Activated gamma-delta T cell treated with anti-CD3 and anti-CD28 coated beads, Interleukin-2, amount 50 U/mL, for 16 hours (primary cell): ENCODE measurements around the gene ENO2.

ENCODE experiments used
- DNase-seq: peaks from one replicate; pipeline ENCODE4 v3.0.0-alpha.2; 2020; ENCODE audit warnings: low read depth

The ENO2 gene

GRCh38 chr12:6912164-6912935 lies 2.0 kb upstream of the ENO2 start:
- DNase-seq, result no peak

- no peak for DNase-seq
Measured at GRCh38 chr12:6914947-6915788, 788 bp downstream of the ENO2 start.

DNA sequence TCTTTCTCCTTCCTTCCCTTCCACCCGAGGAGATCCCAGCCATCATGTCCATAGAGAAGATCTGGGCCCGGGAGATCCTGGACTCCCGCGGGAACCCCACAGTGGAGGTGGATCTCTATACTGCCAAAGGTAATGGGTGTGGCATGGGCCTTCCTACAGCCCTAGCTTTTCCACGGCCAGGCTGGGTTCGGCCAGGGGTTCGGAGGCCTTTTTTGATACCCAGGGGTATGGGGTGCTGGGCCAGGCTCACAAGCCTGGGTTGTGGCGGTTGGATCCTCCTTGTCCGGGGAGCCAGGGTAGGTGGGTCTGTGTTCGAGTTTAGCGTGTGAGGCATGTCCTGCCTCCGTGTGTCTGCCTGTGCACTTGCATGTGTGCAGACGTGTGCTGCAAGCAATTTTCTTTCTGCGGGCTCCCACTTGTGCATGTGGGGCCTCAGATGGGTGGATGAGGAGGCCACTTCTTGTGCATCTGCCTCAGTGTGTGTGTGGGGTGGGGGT lies 1.5 kb downstream of the ENO2 start:
- DNase-seq, result no peak

DNA sequence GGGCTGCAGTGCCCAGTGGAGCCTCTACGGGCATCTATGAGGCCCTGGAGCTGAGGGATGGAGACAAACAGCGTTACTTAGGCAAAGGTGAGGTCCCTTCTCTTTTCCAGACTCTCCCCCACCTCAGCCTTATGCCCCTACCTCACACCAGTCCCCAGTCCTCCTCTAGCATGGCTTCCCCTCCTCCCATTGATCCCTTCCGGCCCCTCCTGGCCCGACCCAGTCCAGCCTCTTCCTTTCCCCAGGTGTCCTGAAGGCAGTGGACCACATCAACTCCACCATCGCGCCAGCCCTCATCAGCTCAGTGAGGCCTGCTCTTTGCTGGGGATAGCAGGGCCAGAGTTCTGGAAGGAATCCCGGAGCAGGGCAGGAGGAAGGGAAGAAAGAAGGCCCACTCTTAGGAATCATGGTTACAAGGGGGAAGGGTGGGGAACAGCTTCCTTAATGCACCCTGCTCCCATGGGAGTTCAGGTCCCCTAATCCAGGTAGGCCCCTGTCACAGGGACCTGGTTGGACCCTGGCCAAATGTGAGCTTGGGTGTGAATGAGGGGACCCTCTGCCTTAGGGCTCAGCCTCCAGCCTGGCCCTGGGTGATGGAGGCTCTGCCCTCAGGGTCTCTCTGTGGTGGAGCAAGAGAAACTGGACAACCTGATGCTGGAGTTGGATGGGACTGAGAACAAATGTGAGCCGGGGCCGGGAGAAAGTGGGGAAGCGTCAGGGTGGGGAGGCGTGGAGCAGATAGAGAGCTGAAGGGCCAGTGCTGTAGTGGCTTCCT lies 2.2 kb downstream of the ENO2 start:
- no peak for DNase-seq

GRCh38 chr12:6917491-6918231 lies 3.3 kb downstream of the ENO2 start:
- no peak for DNase-seq

- no peak for DNase-seq
Measured at GRCh38 chr12:6919588-6919987, 5.2 kb downstream of the ENO2 start.

DNA sequence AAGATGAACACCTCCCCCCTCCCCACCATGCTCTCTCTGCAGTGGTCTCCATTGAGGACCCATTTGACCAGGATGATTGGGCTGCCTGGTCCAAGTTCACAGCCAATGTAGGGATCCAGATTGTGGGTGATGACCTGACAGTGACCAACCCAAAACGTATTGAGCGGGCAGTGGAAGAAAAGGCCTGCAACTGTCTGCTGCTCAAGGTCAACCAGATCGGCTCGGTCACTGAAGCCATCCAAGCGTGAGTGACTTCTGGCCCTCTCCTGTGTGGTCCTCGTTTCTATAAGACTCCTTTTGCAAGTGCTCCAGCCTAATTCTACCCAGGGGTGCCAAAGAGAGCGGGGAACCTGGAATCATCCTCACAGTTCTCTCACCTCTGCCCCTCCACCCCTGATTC lies 7.2 kb downstream of the ENO2 start:
- no peak for DNase-seq

DNA sequence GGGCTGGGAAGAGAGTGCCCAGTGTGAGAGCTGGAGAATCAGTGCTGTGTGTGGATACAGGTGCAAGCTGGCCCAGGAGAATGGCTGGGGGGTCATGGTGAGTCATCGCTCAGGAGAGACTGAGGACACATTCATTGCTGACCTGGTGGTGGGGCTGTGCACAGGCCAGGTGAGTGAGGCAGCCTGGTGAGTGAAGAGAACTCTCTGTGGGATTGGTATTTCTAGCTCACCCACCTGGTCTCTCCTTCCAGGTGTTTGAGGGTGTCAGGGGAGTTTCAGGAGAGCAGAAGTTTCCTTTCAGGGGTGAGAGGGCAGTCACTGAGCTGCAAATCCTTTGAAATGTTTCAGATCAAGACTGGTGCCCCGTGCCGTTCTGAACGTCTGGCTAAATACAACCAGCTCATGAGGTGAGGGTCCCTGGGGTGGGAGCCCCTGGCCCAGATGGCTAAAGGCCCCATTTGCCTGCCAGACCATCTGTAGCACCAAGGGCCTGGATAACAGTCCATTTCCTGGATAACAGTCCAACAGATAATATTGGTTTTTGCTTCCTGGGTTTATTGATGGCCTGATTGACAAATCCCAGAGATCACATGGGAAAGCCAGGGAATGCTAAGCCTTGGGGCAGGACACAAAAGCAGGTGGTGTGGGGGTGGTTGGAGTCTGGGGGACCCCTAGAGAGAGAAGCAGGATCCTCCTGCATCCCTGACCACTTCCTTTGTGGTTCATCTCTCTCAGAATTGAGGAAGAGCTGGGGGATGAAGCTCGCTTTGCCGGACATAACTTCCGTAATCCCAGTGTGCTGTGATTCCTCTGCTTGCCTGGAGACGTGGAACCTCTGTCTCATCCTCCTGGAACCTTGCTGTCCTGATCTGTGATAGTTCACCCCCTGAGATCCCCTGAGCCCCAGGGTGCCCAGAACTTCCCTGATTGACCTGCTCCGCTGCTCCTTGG lies 7.9 kb downstream of the ENO2 start:
- no peak for DNase-seq

- no peak for DNase-seq
Measured at GRCh38 chr12:6923003-6923732, 8.8 kb downstream of the ENO2 start.

GRCh38 chr12:6923851-6924250 lies 9.5 kb downstream of the ENO2 start:
- no peak for DNase-seq

- no peak for DNase-seq
Measured at GRCh38 chr12:6925239-6925539, 10.8 kb downstream of the ENO2 start.

DNA sequence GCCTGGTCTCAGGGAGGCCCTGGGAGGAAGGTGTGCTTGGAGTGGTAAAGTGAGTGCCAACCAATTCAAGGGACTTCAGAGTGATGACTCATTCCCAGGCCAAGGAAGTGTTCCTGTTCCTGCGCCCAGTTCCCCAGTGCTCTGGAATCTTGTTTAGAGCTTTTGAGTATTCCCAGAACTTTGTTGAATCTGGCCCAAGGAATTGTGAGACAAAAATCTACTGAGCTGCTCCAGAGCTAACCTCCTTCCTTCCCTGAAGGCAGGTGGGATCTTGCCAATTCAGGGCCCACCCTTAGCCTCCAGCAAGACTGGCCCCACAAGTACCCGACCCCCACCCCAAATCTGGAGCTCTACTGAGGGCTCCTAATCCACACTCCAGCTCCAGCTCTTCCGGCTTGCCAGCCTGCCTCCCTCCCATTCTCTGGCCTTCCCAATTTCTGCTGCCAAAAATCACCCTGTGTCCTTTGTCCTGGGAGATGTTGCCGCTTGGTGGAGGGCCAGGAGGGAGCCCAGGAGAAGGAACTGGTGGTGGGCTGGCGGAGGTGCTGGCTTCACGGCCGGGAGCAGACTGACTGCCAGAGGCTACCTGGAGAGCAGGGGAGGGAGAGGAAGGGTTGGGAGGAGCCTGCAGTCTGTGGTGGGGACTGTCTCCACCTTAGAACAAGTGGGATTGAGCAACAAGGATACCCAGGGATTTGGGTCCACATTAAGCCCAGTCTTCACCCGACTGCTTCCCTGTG lies 11.3 kb downstream of the ENO2 start:
- DNase-seq, result no peak

DNA sequence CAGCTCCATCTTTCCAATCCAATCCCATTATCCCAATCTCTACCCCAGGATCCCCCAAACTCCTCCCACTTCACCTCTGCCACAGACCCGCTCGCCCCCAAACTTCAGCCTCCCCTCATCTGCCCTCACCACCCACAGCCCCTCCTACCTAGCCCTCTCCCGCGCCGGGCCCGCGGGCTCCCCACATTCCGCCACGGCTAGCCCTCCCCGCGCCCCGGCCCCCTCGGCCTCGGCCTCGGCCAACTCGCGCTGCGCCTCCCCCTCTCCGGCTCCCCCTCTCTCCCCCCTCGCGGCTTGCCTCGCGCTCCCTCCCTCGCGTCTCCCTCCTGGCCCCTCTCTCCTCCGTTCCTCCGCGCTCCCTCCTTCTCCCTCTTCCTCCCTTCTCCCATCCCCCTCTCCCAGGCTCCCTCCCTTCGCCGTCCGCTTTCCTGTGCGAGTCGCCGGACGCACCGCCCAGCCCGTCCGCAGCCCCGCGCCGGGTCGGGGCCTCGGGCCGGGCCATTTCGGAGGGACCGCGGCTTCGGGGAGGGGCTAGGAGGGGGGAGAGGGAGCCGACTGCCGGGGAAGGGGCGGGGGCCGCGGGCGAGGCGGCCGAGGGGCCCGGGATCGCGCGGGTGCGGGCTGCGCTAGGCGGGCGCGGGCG lies 13.1 kb downstream of the ENO2 start, which contains the start of gene ATN1:
TSS of gene ATN1 (plus strand) at position 581 of the 643 bp plus-strand sequence. CDS start 6,043 bp downstream, outside the sequence.
- no peak for DNase-seq

DNA sequence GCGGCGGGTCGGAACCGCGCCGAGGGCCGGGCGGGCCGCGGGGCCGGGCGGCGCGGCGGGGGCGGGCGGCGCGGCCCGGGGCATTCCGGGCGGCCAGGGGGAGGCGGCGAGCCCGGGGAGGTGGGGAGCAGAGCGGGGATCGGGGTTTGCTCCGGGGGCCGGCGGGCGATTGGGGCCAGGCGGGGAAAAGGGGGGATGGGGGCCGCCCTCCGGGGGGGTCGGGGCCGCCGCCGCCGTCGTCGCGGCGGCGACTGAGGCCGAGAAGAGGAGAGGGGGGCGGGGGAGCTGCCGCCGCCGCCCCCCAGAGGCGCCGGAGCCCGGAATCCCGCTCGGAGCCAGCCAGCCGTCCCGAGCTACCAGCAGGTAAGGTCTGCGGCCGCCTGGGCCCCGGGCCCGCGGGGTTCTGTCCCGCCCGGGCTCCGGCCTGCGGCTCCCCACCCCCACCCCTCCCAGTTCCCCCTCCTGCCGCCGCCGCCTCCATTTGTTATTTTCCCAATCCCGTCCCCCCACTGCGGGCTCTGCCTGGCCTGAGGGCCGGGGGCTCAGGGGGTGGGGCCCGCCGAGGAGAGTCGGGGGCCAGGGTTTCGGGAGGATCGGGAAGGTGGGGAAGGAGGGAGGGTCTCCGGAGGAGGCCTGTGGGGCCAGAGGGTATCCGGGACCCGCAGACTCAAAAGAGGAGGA lies 13.8 kb downstream of the ENO2 start:
- DNase-seq, result no peak

DNA sequence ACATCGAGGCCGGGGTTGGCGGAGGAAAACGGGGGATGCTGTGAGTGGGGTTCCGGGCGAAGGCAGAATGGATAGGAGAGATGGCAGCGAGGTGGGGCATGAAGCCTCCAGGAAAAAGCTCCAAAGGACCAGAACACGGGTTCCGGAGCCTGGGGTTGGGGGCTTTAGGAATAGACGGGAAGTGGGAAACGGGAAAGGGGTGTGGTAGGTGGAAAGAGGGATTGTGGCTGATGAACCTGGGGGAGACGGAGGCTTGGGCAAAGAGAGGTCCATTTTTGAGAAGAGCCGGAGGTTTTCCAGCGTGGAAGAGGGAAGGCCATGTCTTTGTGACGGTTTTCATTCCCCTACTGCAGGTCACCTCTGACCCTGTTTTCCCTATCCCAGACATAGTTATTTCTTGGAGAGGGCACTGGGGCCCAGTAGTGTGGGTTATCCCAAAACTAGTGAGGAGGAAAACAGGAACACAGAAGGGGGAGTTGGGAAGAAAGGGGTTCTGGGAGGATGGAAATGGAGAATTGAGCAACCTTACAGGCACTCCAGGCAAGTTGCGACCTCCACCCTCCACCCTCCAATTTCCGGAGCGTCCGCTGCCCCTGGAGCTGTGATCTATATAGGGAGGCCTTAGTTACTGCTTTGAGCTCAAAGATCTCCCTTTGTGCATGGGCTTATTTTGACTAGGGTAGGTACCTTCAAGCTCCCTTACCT lies 14.5 kb downstream of the ENO2 start:
- DNase-seq, result no peak

- DNase-seq, result no peak
Measured at GRCh38 chr12:6929466-6930452, 15.4 kb downstream of the ENO2 start.
